ENCODE data around the gene EIF4E2.
"Not testable (repeated sequence)": the region's sequence is repeated elsewhere in the genome, so short reads cannot be mapped to it uniquely, and the experiment has no call there.

EIF4E2 gene

GRCh38 chr2:232563580-232563979, 13.1 kb downstream of the EIF4E2 start:
- DNase-seq (ENCODE audit: low read depth, low spot score) = no peak

DNA sequence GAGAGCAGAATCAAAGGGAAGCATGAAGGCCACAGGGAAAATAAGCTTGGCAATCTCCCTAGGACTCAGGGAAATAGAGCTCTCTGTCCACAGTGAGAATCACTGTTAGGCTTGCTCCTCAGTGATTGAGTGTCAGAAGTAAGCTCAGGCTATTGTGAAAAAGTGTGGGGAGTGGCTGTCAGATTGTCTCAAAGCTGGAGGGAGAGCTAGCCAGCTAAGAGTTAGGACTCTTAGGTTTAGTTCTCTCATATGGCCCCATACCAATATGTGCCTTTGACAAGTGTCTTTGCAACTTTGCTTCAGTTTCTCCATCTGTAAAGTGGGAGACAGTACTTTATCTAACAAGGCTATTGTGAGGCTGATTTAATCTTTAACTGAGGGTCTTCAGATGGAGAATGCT, 17.2 kb downstream of the EIF4E2 start:
- no peak for DNase-seq (ENCODE audit: low read depth, low spot score)

DNA sequence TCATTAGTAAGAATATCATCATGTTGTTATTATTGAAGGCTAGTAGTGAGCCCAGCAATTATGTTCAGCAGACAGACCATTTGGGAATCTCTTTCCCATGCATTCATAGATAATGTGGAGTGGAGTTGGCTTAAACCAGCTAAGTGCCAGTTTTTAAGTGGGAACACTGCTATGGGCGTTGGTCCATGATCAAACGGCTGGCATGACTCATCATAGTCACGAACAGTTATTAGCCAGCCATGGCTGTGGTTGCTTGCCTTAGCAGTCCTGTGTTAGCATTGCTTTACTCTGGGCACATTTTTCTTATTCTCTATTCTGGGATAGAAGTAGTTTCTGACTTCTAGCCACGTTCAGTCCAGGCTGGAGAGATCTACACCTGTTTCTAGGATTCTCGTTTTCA, 17.7 kb downstream of the EIF4E2 start:
- no peak for DNase-seq (ENCODE audit: low read depth, low spot score)

DNA sequence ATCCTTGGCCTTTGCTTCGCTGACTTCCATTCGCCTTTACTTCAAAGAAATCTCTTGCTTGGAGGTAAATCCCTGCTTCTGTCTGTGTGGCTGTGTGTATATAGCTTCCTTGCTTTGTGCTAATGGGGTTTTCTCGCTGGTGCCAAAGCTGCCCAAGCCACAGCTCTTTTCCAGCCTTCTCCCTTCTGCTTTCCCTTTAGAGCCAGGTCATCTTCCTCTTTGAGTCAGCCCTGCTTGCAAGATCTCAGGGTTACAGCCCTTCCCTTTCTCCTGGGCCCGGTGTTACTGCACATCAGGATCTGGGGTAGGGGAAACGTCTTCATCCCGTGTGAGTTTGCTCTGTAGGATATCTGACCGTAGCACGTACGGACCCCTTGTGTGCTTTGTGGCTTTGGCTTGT, 19.1 kb downstream of the EIF4E2 start:
- no peak for DNase-seq (ENCODE audit: low read depth, low spot score)

- DNase-seq (ENCODE audit: low read depth, low spot score) = not testable (repeated sequence)
These were observed 20.0 kb downstream of the EIF4E2 start for GRCh38 chr2:232570481-232570880.

GRCh38 chr2:232571026-232571474, 20.6 kb downstream of the EIF4E2 start:
- no peak for DNase-seq (ENCODE audit: low read depth, low spot score)

DNA sequence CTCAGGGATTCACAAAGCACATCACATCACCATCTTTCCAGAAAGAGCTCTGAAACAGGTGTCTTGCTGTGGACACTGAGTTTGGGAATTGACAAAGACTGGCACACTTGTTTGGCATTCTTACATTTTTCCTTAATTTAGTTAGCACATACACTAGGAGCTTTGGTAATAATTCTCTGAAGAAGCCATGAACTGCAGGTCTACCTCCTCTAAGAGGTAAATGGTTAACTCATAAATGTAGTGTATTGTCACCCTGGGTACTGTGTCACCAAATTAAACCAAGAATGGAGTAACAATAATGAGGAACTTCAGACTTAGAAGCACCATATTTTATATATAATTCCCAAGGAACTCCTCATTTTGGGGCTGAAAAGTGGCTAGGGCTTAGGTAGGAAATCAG, 22.6 kb downstream of the EIF4E2 start:
- DNase-seq (ENCODE audit: low read depth, low spot score) = no peak

DNA sequence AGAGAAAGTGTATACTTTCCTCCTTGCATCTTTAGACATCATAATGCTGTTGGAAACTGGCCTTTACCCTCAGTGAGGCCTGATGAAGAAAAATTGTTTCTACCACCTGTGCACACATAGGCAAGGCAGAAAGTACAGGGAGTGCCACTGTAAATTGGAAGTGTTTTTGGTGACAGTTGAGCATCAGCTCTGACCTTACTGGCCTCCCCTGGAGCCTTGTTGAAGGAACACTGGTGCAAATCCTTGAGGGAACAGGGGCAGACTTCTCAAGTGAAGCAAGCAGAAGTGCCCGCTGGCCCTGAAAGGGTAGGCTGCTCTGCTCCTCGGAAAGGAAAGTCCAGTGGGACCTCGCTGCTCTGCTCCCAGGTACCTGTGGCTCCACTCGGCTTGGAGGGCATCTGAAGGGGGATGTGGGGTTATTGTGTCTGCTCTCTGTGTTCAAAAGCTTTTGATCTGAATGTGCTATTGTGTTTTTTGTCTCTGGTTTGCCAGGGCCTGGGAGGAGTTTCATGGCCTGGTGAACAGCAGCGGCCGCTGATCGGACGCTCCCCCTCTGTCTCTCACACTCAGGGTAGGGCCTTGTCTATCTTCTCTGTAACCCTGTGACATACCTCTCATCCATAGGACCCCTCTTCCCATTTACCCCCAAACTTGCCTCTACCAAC, 23.4 kb downstream of the EIF4E2 start:
- no peak for DNase-seq (ENCODE audit: low read depth, low spot score)

- DNase-seq (ENCODE audit: low read depth, low spot score) = no peak
These were observed 24.4 kb downstream of the EIF4E2 start for GRCh38 chr2:232574674-232575403.

GRCh38 chr2:232575404-232575746, 24.9 kb downstream of the EIF4E2 start:
- no peak for DNase-seq (ENCODE audit: low read depth, low spot score)

DNA sequence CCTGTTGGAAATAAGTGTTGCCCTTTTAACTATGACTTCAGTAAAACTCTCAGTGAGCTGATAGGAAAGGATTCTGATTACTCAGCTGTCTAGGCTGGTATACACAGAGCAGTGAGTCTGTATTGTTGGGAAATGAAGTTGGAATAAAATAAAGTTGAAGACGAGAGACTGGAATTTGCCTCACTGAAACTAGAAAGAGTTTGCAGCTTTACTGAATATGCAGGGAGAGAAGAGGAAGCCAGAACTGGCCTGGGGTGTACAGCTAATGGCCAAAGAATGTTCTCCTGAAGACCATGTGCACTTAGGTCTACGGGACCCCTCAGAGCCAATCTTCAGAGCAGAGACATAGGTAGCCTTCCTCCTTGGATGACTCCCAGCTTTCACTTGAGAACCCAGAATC, 26.5 kb downstream of the EIF4E2 start:
- DNase-seq (ENCODE audit: low read depth, low spot score) = no peak

DNA sequence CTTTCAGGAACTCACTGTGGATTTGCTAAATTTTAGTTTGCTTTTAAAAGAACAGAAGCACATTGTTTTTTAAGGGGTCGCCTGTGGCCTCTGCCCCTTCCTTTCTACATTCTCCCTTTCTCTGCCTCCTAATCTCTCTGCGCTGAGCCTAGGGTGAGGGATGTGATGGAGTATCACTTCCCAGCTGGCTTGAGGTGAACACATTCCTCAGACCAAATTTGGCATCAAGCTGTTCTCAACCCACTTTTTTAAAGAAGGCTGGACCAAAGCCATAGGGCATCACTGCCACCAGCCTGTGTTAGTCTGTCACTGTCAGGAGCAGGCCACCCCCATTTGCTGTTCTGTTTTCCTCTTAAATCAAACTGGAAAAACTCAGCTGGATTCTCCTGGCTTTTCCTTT, 27.4 kb downstream of the EIF4E2 start:
- no peak for DNase-seq (ENCODE audit: low read depth, low spot score)

GRCh38 chr2:232578626-232579025, 28.1 kb downstream of the EIF4E2 start:
- no peak for DNase-seq (ENCODE audit: low read depth, low spot score)

GRCh38 chr2:232580648-232580981, 30.1 kb downstream of the EIF4E2 start:
- DNase-seq (ENCODE audit: low read depth, low spot score) = no peak

DNA sequence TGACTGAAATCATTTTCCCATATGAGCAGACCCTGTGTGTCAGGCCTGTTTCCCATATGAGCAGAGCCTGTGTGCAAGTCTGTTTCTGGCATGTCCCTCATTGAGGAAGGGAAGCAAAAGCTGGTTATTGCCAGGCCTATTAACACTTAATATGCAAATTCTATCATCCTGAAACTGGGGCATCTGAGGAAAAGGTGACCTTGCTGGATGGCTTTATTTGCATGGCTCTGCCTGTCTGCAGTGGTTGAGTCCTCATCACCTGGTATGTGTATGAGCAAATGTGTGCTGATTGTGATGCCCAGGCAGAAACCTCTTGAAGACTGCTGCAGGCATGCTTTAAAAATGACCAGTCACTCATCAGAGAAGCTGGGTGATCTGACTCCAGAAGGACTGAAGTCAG, 31.2 kb downstream of the EIF4E2 start:
- no peak for DNase-seq (ENCODE audit: low read depth, low spot score)

- no peak for DNase-seq (ENCODE audit: low read depth, low spot score)
These were observed 33.7 kb downstream of the EIF4E2 start for GRCh38 chr2:232584238-232584637.

GRCh38 chr2:232586943-232587505, 36.5 kb downstream of the EIF4E2 start:
- no peak for DNase-seq (ENCODE audit: low read depth, low spot score)

DNA sequence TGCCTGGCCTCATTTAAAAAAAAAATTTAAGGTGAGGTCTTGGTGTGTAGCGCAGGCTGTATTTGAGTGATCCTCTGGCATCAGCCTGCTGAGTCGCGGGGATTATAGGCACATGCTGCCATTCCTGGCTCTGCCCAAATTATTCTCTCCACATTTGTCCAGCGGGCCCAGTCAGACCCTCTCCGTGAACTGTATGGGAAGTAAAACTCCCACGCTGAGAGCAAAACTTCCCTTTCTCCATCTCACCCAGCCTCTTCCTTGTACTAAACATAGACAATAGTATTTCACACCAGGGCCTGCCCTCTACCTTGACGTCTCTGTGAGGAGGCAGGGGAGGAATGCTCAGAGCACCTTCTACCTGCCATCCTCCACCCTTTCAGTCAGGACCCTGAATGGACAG, 37.0 kb downstream of the EIF4E2 start:
- no peak for DNase-seq (ENCODE audit: low read depth, low spot score)

GRCh38 chr2:232588031-232588430, 37.5 kb downstream of the EIF4E2 start:
- DNase-seq (ENCODE audit: low read depth, low spot score) = no peak

DNA sequence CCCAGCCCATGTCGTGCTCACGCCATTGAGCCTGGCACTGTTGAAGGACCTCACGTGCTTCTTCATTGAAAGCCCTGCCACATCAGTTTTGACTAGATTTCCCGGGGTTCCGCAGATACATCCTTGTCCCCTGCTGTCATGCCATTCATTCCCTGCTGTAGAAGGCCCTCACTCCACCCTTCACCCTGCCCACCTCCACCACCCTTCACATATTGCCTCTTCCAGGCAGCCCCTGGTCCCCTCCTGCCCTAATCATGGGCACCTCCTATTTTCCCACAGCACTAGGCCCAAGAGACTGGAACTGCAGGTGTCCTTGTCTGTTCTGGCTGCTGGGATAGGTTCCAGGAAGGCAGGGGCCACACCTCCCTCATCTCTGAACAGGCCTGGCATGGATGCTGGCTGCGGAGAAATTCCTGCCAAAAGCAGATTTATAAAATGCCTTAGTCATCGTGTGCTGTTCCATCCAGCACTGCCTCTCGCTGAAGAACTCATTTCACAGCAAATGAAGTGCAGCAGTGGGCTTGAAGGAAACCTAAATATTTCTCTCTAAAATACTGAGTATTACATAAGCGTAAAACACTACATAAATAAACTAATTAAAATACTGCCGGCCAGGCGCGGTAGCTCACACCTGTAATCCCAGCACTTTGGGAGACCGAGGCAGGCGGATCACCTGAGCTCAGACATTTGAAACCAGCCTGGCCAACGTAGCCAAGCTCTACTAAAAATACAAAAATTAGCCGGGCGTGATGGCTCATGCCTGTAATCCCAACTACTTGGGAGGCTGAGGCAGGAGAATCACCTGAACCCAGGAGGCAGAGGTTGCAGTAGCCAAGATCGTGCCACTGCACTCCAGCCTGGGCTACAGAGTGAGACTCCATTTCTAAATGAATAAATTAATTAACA, 38.4 kb downstream of the EIF4E2 start:
- no peak for DNase-seq (ENCODE audit: low read depth, low spot score)

DNA sequence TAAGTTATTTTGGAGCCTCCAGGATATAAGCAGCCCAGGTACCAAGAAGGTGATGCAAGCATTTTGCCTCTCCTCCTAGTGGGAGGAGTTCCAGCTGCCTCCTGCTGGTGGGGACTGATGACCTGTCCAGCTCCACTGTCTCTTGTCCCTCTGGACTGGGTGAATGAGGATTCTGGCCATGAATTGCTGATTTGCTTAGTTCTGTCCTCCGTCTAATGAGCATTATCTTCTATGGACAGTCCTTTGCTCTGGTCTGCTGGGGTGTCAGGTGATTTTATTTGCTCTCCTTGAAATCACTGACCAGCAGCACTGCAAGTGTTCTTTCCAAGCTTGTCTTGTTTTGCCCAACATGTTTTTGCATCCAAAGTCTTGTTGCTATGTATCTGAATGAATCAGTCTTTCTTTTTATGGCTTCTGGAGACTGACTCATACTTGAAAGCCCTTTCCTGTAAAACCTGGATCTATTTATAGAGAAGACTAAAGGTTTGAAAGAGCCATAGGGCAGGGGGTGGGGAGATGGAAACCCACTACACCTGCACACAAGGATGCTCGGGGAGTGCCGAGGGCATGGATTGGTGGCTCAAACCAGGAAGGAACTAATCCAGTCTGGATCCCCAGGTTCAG, 42.4 kb downstream of the EIF4E2 start:
- DNase-seq (ENCODE audit: low read depth, low spot score) = no peak

GRCh38 chr2:232593982-232594381, 43.5 kb downstream of the EIF4E2 start:
- DNase-seq (ENCODE audit: low read depth, low spot score) = no peak
